GM23248 (cell line): ENCODE measurements around the gene CKAP4.

Experiments used
- EZH2 ChIP-seq: fragments of 200-600 bp; sonication (generic); IDR thresholded peaks from 2 replicates; pipeline ENCODE4 v1.6.1; 2018; ENCODE audit warnings: antibody characterized with exemption, mild to moderate bottlenecking; ENCODE audit not compliant: insufficient read depth, poor library complexity, severe bottlenecking
- EZH2phosphoT487 ChIP-seq: fragments of 200-600 bp; sonication (generic); IDR thresholded peaks from 2 replicates; pipeline ENCODE4 v1.6.1; 2018; ENCODE audit warnings: antibody characterized with exemption, moderate library complexity, mild to moderate bottlenecking, low read depth; ENCODE audit not compliant: insufficient read depth

DNA sequence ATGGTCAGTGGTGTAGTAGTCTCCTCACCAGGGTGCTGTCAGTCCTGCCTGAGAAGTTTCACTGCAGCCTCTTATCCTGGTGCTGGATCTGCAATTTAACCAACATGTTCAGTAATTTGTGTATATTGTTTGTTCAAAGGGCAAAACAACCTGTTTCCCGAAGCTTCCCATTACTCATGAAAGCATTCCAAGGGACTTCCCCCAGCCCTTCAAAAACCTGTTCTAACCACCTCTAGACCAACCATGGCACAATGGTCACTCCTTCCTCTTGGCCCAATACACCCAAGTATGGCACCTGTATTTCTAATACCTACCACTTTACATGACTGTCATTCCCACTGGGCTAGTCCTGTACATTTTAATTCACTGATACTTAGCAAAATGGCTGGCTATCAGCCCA is 12.1 kb downstream of the CKAP4 start:
- TF ChIP-seq EZH2 = no peak
- no peak for TF ChIP-seq EZH2phosphoT487
